Upper lobe of right lung (tissue), 1 donor: ENCODE data around the gene RAB11FIP2. TPM values are rescaled to one million over a fixed set of nuclear protein-coding genes. Genes with fewer than 3 reads are reported as not detected.

ENCODE experiments used
- ATAC-seq: fragments of 200-7000 bp; cut with Tn5 transposase; one replicate; pipeline ENCODE4 v1.9.1; 2020; ENCODE audit warnings: mild to moderate bottlenecking, moderate library complexity
- DNase-seq: peaks from one replicate; pipeline ENCODE4 v3.0.0-alpha.2; 2020
- H3K27ac ChIP-seq: fragments of 200-600 bp; one replicate; pipeline ENCODE4 v1.8.0; 2022
- H3K27me3 ChIP-seq: fragments of 200-600 bp; one replicate; pipeline ENCODE4 v1.8.0; 2022; ENCODE audit warnings: mild to moderate bottlenecking
- H3K36me3 ChIP-seq: fragments of 200-600 bp; one replicate; pipeline ENCODE4 v1.8.0; 2022
- H3K4me1 ChIP-seq: fragments of 200-600 bp; one replicate; pipeline ENCODE4 v1.8.0; 2022
- H3K4me3 ChIP-seq: fragments of 200-600 bp; one replicate; pipeline ENCODE4 v1.8.0; 2022; ENCODE audit warnings: mild to moderate bottlenecking
- H3K9me3 ChIP-seq: fragments of 200-600 bp; one replicate; pipeline ENCODE4 v1.8.0; 2022
- CTCF ChIP-seq: fragments of 200-600 bp; IDR thresholded peaks from one replicate; pipeline ENCODE4 v1.8.0; 2022; ENCODE audit warnings: antibody characterized with exemption
- intact Hi-C: fragments of 100-400 bp; cut with DNase I; formaldehyde crosslinking; loops from one replicate; pipeline ENCODE4 v1.11.0; 2022
- total RNA-seq: library from RNA; stranded (reverse); fragmentation: NEBNext Ultra II Directional; extraction: Animal tissue kit (Norgen Biotek cat#: 25700); gene quantifications from one replicate; pipeline ENCODE4 v1.2.1, GENCODE V29; 2021
- donor health status: DM: no; HTN: yes; CAD: no; lungs with severe emphysema.

Gene RAB11FIP2
- total RNA-seq, 1 donor from 2014 or later = 27.6 TPM

DNA sequence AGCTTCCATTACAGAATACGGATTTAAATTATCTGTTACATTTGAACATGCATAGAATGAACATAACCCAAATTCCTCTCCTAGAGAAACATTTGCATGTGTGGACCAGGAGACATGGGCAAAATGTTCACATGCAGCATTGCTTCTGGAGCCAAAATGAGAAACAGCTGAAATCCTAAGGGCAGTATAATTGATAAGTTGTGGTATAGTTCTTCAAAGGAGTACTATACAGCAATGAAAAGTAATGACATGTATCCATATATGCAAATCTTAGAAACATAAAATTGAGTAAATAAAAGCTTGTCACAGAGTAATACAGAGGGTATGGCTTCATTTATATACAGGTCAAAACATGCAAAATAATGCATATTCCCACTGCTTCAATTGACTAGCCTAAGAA is 77.1 kb downstream of the RAB11FIP2 start:
- Histone ChIP-seq H3K36me3 (no peaks in the 10 kb centered on the region), H3K27me3 (no peaks in the 10 kb centered on the region), H3K4me1 (no peaks in the 10 kb centered on the region), H3K4me3 (no peak overlapping the region), H3K9me3 (no peaks in the 10 kb centered on the region), H3K27ac (no peak overlapping the region)
- intact Hi-C loops = no loop called here
- TF ChIP-seq CTCF = no peak
- no peak for ATAC-seq
- no peak for DNase-seq

GRCh38 chr10:117968354-117969182 is 78.2 kb downstream of the RAB11FIP2 start:
- no peak for DNase-seq
- Histone ChIP-seq H3K4me1 (no peaks in the 10 kb centered on the region), H3K36me3 (no peaks in the 10 kb centered on the region), H3K4me3 (no peak overlapping the region), H3K9me3 (no peaks in the 10 kb centered on the region), H3K27me3 (no peaks in the 10 kb centered on the region), H3K27ac (no peak overlapping the region)
- no peak for TF ChIP-seq CTCF
- intact Hi-C loops = no loop called here
- ATAC-seq = no peak

DNA sequence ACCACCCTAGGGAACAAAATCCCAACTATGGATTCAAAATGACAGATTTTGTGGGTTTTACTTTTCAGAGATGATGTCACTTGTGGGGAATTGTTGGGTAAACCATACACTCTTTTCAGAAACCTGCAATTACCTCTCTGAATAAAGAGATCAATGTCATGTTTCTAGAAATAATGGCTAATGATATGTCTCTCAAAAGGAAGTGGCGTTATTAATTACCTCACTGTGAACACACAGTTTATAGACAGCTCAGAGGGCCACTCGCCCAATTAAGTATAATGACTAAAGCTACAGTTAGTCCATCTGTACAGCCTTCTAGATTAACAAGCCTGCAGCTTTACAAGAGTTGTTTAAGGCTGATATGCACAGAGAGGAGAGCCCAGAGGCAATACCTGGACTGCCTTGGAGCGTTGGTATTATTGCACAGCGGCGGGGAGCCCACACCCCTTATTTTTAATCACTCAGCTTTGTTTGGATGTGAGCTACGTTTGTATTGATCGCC is 79.5 kb downstream of the RAB11FIP2 start:
- H3K36me3 ChIP-seq = no peaks in the 10 kb centered on the region
- DNase-seq (no peak), ATAC-seq (no peak)
- H3K4me3 ChIP-seq = no peak overlapping the region
- H3K4me1 ChIP-seq = no peaks in the 10 kb centered on the region
- no peak overlapping the region for H3K27ac ChIP-seq
- intact Hi-C loops = no loop called here
- no peaks in the 10 kb centered on the region for H3K9me3 ChIP-seq
- TF ChIP-seq CTCF = no peak
- H3K27me3 ChIP-seq = no peaks in the 10 kb centered on the region

DNA sequence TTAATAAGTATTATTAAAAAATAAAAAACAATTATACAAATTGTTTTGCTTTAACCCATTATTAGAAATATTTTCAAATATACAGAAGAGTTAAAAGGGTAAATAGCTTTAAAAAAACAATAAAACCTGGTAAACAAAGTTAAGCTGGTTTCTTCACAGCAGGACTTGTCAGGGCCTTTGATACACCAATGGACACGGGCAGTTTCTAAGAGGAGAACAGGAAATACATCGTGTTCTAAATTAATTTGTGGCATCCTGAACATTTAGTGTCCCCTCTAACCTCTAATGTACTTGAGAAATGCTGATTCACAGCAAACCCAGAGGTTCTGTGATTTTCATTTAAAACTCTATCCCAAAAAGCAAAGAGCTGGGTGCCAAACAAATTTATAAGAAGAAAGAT is 80.8 kb downstream of the RAB11FIP2 start:
- no peak overlapping the region for H3K27ac ChIP-seq
- H3K4me1 ChIP-seq = no peaks in the 10 kb centered on the region
- ATAC-seq = no peak
- intact Hi-C loops = no loop called here
- no peaks in the 10 kb centered on the region for H3K36me3 ChIP-seq
- no peak overlapping the region for H3K4me3 ChIP-seq
- H3K9me3 ChIP-seq = no peaks in the 10 kb centered on the region
- H3K27me3 ChIP-seq = no peaks in the 10 kb centered on the region
- no peak for TF ChIP-seq CTCF
- no peak for DNase-seq

DNA sequence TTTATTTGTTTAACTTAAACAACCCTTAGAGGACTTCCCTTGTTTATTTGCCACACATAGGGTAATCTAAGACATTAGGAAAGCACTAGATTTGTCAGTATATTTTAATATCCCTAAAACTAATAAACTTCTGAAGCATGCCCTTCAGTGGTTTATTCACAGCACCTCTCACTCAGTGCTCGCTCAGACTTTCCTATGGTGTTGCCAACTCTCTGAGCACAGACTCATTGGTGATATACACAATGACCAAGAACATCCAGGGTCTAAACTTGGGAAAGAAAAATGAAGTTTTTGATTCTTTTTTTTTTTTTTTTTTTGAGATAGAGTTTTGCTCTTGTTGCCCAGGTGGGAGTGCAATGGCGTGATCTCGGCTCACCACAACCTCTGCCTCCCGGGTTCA is 82.2 kb downstream of the RAB11FIP2 start:
- no peaks in the 10 kb centered on the region for H3K4me1 ChIP-seq
- DNase-seq = no peak
- H3K27ac ChIP-seq = no peak overlapping the region
- no peak for ATAC-seq
- H3K36me3 ChIP-seq = no peaks in the 10 kb centered on the region
- H3K27me3 ChIP-seq = no peaks in the 10 kb centered on the region
- H3K9me3 ChIP-seq = no peaks in the 10 kb centered on the region
- TF ChIP-seq CTCF = no peak
- H3K4me3 ChIP-seq = no peak overlapping the region
- intact Hi-C loops = no loop called here
